Loucy (cell line): ENCODE data around the gene BACH1.
"Not testable (repeated sequence)": the region's sequence is repeated elsewhere in the genome, so short reads cannot be mapped to it uniquely, and the experiment has no call there.

Experiments
- EZH2phosphoT487 ChIP-seq: fragments of 200-600 bp; IDR thresholded peaks from 2 replicates; pipeline ENCODE4 v1.6.1; 2018; ENCODE audit warnings: antibody characterized with exemption, mild to moderate bottlenecking, moderate library complexity, borderline replicate concordance
- TF ChIP-seq, protein P1 (sequence below): fragments of 200-600 bp; sonication (generic); conservative IDR thresholded peaks from 2 replicates; pipeline ENCODE4 v1.5.1; 2014; ENCODE audit warnings: mild to moderate bottlenecking, antibody characterized with exemption, low read length

DNA sequence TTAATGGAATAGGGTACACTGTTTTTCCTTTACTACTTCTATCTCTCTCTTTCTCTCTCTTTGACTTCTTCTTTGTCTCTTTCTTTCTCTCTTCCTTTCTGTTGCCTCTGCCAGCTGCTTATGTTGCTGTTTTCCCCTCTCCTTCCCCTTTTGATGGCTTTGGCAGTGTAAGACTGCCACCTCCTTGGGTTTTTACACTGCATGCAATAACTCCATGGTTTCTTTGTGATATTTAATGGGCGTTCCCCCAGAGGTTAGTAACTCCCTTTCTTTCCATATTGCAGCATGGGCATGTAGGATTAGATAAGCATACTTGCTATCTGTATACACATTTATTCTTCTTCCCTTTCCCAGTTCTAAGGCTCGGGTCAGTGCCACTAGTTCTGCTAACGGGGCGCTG lies 58.1 kb downstream of the BACH1 start:
- TF ChIP-seq, protein P1, sequence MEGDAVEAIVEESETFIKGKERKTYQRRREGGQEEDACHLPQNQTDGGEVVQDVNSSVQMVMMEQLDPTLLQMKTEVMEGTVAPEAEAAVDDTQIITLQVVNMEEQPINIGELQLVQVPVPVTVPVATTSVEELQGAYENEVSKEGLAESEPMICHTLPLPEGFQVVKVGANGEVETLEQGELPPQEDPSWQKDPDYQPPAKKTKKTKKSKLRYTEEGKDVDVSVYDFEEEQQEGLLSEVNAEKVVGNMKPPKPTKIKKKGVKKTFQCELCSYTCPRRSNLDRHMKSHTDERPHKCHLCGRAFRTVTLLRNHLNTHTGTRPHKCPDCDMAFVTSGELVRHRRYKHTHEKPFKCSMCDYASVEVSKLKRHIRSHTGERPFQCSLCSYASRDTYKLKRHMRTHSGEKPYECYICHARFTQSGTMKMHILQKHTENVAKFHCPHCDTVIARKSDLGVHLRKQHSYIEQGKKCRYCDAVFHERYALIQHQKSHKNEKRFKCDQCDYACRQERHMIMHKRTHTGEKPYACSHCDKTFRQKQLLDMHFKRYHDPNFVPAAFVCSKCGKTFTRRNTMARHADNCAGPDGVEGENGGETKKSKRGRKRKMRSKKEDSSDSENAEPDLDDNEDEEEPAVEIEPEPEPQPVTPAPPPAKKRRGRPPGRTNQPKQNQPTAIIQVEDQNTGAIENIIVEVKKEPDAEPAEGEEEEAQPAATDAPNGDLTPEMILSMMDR = not testable (repeated sequence)
- not testable (repeated sequence) for TF ChIP-seq EZH2phosphoT487
